DOHH2 (cell line): ENCODE measurements around the gene MAPK11.

Experiments used
- H3F3A ChIP-seq: fragments of 200-600 bp; sonication (generic), shearing (Covaris generic); 2 replicates; pipeline ENCODE4 v1.6.0; 2016; ENCODE audit warnings: antibody characterized with exemption, mild to moderate bottlenecking; ENCODE audit not compliant: control insufficient read depth, insufficient read depth
- H3K27ac ChIP-seq: fragments of 200-600 bp; sonication (generic); 2 replicates; pipeline ENCODE4 v1.5.1; 2014; ENCODE audit warnings: low read depth, mild to moderate bottlenecking, low read length, moderate library complexity
- H3K27me3 ChIP-seq: fragments of 200-600 bp; sonication (generic); 2 replicates; pipeline ENCODE4 v1.6.1; 2014; ENCODE audit warnings: mild to moderate bottlenecking, low read length, mixed read lengths; ENCODE audit not compliant: control insufficient read depth
- H3K36me3 ChIP-seq: fragments of 200-600 bp; sonication (generic); 2 replicates; pipeline ENCODE4 v1.6.1; 2014; ENCODE audit warnings: mild to moderate bottlenecking, low read length, moderate library complexity, mixed read lengths; ENCODE audit not compliant: control insufficient read depth
- H3K4me1 ChIP-seq: fragments of 200-600 bp; sonication (generic); 2 replicates; pipeline ENCODE4 v1.6.1; 2014; ENCODE audit warnings: mild to moderate bottlenecking, low read length, mixed read lengths; ENCODE audit not compliant: control insufficient read depth
- H3K4me2 ChIP-seq: fragments of 200-600 bp; sonication (generic); 2 replicates; pipeline ENCODE4 v1.6.0; 2014; ENCODE audit warnings: mild to moderate bottlenecking, low read length, moderate library complexity
- H3K4me3 ChIP-seq: fragments of 200-600 bp; sonication (generic); 2 replicates; pipeline ENCODE4 v1.5.1; 2014; ENCODE audit warnings: mild to moderate bottlenecking, low read length, mixed read lengths
- H3K79me2 ChIP-seq: fragments of 200-600 bp; sonication (generic); 2 replicates; pipeline ENCODE4 v1.6.1; 2014; ENCODE audit warnings: mild to moderate bottlenecking, low read length, mixed read lengths; ENCODE audit not compliant: control insufficient read depth
- H3K9me2 ChIP-seq: fragments of 200-600 bp; sonication (generic); replicated peaks from 2 replicates; pipeline ENCODE4 v1.6.1; 2014; ENCODE audit warnings: mild to moderate bottlenecking, low read length, mixed read lengths; ENCODE audit not compliant: control insufficient read depth
- H3K9me3 ChIP-seq: fragments of 200-600 bp; sonication (generic); 2 replicates; pipeline ENCODE4 v1.6.1; 2014; ENCODE audit warnings: antibody characterized with exemption, low read length, mixed read lengths; ENCODE audit not compliant: control insufficient read depth, insufficient read depth
- H4K20me1 ChIP-seq: fragments of 200-600 bp; sonication (generic); 2 replicates; pipeline ENCODE4 v1.6.0; 2014; ENCODE audit warnings: low read depth, mild to moderate bottlenecking, antibody characterized with exemption, low read length, moderate library complexity; ENCODE audit not compliant: control insufficient read depth, insufficient read depth
- EZH2phosphoT487 ChIP-seq: fragments of 200-600 bp; sonication (generic); IDR thresholded peaks from 2 replicates; pipeline ENCODE4 v1.6.1; 2017; ENCODE audit warnings: borderline replicate concordance, mild to moderate bottlenecking, antibody characterized with exemption, low read length, moderate library complexity, mixed read lengths
- TF ChIP-seq, protein P1 (sequence below): fragments of 200-600 bp; sonication (generic); IDR thresholded peaks from one replicate; pipeline ENCODE4 v1.5.1; 2014; ENCODE audit warnings: antibody characterized with exemption, mild to moderate bottlenecking, low read depth, low read length; ENCODE audit not compliant: poor library complexity, severe bottlenecking

Gene MAPK11

DNA sequence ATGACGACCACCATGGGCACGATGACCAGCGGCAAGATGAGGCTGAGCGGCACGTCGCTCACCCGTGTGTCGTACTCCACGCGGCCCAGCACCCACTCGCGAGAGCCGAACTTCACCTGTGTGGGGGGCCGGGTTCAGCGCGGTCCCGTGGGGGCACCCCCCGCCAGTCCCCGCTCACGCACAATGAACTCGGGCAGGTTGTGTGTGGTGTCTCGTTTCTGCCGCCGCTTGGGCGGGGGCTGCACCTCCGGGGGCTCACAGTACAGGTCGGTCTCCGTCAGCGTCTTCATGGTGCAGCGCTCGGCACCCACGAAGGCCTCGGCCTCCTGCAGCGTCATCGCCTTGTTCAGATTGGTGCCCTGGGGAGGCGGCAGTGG lies 11.2 kb upstream of the MAPK11 start:
- Histone ChIP-seq H3K36me3 (peaks cover 77% of the 10 kb centered on the region), H3K27ac (no peak overlapping the region), H3K4me2 (no peak overlapping the region), H3K27me3 (no peaks in the 10 kb centered on the region), H3K9me2 (no peaks in the 10 kb centered on the region), H3K4me3 (no peak overlapping the region), H3K79me2 (no peaks in the 10 kb centered on the region), H3F3A (peaks cover 5% of the 10 kb centered on the region; the same call in 1 of the 2 replicates), H3K9me3 (peaks cover 1% of the 10 kb centered on the region; the same call in 1 of the 2 replicates), H4K20me1 (no peaks in the 10 kb centered on the region), H3K4me1 (peaks cover 4% of the 10 kb centered on the region)
- TF ChIP-seq, protein P1, sequence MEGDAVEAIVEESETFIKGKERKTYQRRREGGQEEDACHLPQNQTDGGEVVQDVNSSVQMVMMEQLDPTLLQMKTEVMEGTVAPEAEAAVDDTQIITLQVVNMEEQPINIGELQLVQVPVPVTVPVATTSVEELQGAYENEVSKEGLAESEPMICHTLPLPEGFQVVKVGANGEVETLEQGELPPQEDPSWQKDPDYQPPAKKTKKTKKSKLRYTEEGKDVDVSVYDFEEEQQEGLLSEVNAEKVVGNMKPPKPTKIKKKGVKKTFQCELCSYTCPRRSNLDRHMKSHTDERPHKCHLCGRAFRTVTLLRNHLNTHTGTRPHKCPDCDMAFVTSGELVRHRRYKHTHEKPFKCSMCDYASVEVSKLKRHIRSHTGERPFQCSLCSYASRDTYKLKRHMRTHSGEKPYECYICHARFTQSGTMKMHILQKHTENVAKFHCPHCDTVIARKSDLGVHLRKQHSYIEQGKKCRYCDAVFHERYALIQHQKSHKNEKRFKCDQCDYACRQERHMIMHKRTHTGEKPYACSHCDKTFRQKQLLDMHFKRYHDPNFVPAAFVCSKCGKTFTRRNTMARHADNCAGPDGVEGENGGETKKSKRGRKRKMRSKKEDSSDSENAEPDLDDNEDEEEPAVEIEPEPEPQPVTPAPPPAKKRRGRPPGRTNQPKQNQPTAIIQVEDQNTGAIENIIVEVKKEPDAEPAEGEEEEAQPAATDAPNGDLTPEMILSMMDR: no peak
- TF ChIP-seq EZH2phosphoT487: no peak

GRCh38 chr22:50280708-50281383 lies 10.7 kb upstream of the MAPK11 start:
- H3K9me3 ChIP-seq: peaks cover 6% of the 10 kb centered on the region; the same call in 1 of the 2 replicates
- H3K79me2 ChIP-seq: no peaks in the 10 kb centered on the region
- no peak overlapping the region for H3K4me3 ChIP-seq
- H4K20me1 ChIP-seq: no peaks in the 10 kb centered on the region
- H3K27ac ChIP-seq: no peak overlapping the region
- peaks cover 77% of the 10 kb centered on the region for H3K36me3 ChIP-seq
- no peaks in the 10 kb centered on the region for H3K9me2 ChIP-seq
- peaks cover 9% of the 10 kb centered on the region for H3K4me1 ChIP-seq
- TF ChIP-seq, protein P1: no peak
- no peak for TF ChIP-seq EZH2phosphoT487
- no peaks in the 10 kb centered on the region for H3K27me3 ChIP-seq
- no peak overlapping the region for H3K4me2 ChIP-seq
- H3F3A ChIP-seq: peaks cover 7% of the 10 kb centered on the region; the same call in 1 of the 2 replicates

- no peak overlapping the region for H3K4me2 ChIP-seq
- H3K9me2 ChIP-seq: no peaks in the 10 kb centered on the region
- H3K27ac ChIP-seq: no peak overlapping the region
Observed at GRCh38 chr22:50280022-50280707, 10.0 kb upstream of the MAPK11 start.

More at GRCh38 chr22:50280022-50280707, 10.0 kb upstream of the MAPK11 start:
- H3K4me1 ChIP-seq: peaks cover 10% of the 10 kb centered on the region
- no peak overlapping the region for H3K4me3 ChIP-seq
- H3K9me3 ChIP-seq: peaks cover 8% of the 10 kb centered on the region; the same call in 1 of the 2 replicates
- H3K79me2 ChIP-seq: no peaks in the 10 kb centered on the region
- H3F3A ChIP-seq: peaks cover 7% of the 10 kb centered on the region; the same call in 1 of the 2 replicates
- H4K20me1 ChIP-seq: no peaks in the 10 kb centered on the region
- no peaks in the 10 kb centered on the region for H3K27me3 ChIP-seq
- no peak for TF ChIP-seq EZH2phosphoT487
- TF ChIP-seq, protein P1: no peak
- peaks cover 82% of the 10 kb centered on the region for H3K36me3 ChIP-seq
